Hematopoietic multipotent progenitor cell treated with erythropoietin and hydrocortisone succinate and interleukin-3 and kit ligand, for 15 days (in vitro differentiated cells): ENCODE measurements around the gene ZNF892.
"Not testable (repeated sequence)": the region's sequence is repeated elsewhere in the genome, so short reads cannot be mapped to it uniquely, and the experiment has no call there.

Source experiments
- DNase-seq: peaks from one replicate; pipeline ENCODE4 v3.0.0-alpha.2; 2015; ENCODE audit warnings: low spot score

Gene ZNF892

GRCh38 chr2:95207111-95207961 is at the start of gene ZNF892:
Gene ZNF892, plus strand, starts transcription at chr2:95207521. Its CDS starts 295 bp downstream, at chr2:95207816.
- DNase-seq, result peak; percentile 38

- no peak for DNase-seq
These were observed 48.9 kb upstream of the ZNF892 start for GRCh38 chr2:95158441-95158840.

- DNase-seq, result peak; percentile 23
These were observed 48.3 kb upstream of the ZNF892 start for GRCh38 chr2:95158891-95159619.

GRCh38 chr2:95159690-95160449 is 47.5 kb upstream of the ZNF892 start, which contains the start of gene ZNF514:
Gene ZNF514, minus strand, starts transcription at chr2:95159848. Its CDS starts 6,595 bp downstream, at chr2:95153253.
- DNase-seq, result peak; percentile 63

- DNase-seq, result no peak
These were observed 42.3 kb upstream of the ZNF892 start for GRCh38 chr2:95165030-95165370.

- peak; percentile 97 for DNase-seq
These were observed 41.8 kb upstream of the ZNF892 start, which contains the start of gene ZNF2 for GRCh38 chr2:95165371-95166064. Gene ZNF2, plus strand, starts transcription at chr2:95165809. Its CDS starts 10,418 bp downstream, at chr2:95176227.

GRCh38 chr2:95166065-95166763 is 41.1 kb upstream of the ZNF892 start:
- no peak for DNase-seq

- DNase-seq, result no peak
These were observed 35.4 kb upstream of the ZNF892 start for GRCh38 chr2:95171902-95172301.

GRCh38 chr2:95174031-95174542 is 33.2 kb upstream of the ZNF892 start:
- DNase-seq, result no peak

GRCh38 chr2:95179451-95179850 is 27.9 kb upstream of the ZNF892 start:
- DNase-seq, result no peak

GRCh38 chr2:95181774-95182173 is 25.5 kb upstream of the ZNF892 start:
- no peak for DNase-seq

- no peak for DNase-seq
These were observed 22.1 kb upstream of the ZNF892 start for GRCh38 chr2:95185197-95185596.

GRCh38 chr2:95185973-95186372 is 21.3 kb upstream of the ZNF892 start:
- DNase-seq, result no peak

GRCh38 chr2:95192956-95193355 is 14.4 kb upstream of the ZNF892 start:
- DNase-seq, result not testable (repeated sequence)

- DNase-seq, result no peak
These were observed 3.4 kb upstream of the ZNF892 start for GRCh38 chr2:95203911-95204310.

GRCh38 chr2:95204396-95204795 is 2.9 kb upstream of the ZNF892 start:
- DNase-seq, result no peak

- DNase-seq, result no peak
These were observed 1.2 kb upstream of the ZNF892 start for GRCh38 chr2:95206096-95206495.

- DNase-seq, result no peak
These were observed 785 bp downstream of the ZNF892 start for GRCh38 chr2:95208106-95208505.

- DNase-seq, result no peak
These were observed 7.8 kb downstream of the ZNF892 start for GRCh38 chr2:95215018-95215612.

- DNase-seq, result no peak
These were observed 13.1 kb downstream of the ZNF892 start for GRCh38 chr2:95220449-95220848.
